NCI-H2196 treated with DMSO at 0.1 percent for 48 hours (cell line): Measurements from ENCODE around the gene YWHAH.

Experiments used
- DNase-seq: peaks from one replicate; lab custom pipeline; 2025; ENCODE audit not compliant: unreplicated experiment; lab: John Stamatoyannopoulos, UW

YWHAH gene

DNA sequence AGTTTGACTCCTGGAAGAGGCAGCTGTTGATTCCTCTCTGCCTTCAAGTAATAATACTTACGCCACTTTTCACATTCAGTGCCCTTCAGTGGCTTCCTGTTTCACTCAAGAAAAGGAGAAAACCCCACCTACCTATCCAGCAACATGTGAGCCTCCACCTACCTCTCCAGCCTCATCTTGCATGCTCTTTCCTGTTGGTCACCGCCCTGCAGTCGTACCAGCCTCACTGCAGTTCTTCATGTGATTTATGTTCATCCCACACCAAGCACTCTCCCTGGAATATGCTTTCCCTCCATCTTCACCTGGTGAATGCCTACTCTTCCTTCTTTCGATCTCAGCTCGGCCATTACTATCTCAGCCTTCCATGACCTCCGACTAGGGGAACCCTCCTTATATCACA is 21.8 kb upstream of the YWHAH start:
- no peak for DNase-seq

DNA sequence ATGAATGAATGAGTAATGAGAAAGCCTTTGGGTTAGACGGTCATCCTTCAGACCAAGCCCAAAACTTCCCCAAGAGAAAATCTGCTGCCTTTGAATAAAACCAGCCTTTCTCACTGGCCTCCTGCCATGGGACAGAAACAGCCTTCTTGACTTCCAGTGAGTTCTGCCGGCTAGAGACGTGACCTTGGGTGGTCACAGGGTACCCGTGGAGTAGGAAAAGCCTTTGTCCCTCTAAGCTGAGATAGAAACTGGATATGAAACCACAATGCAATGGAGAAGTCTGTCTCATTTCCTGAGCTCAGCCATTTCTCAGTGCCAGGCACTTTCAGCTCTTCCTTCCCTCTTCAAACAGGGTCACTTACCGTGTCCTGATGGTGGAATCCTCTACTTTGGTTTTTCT is 21.2 kb upstream of the YWHAH start:
- DNase-seq: no peak

DNA sequence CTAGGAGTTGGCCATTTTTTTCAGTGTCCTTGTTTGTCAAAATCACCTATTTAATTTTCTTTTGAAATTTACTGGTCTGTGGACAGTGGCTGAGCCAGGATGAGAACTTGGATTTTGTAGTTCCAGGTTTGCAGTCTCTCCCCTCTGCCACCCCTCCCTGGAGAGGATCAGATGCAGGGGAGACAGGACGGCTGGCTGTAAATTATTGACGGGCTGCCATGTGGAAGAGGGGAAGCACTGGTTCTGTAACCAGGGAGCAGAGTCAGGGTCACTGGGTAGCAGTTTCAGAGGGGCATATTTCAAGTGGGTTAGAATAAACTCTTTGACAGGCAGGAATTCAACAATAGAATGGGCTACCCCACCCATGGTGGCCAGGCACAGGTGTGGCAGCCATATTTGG is 20.6 kb upstream of the YWHAH start:
- DNase-seq: no peak

DNA sequence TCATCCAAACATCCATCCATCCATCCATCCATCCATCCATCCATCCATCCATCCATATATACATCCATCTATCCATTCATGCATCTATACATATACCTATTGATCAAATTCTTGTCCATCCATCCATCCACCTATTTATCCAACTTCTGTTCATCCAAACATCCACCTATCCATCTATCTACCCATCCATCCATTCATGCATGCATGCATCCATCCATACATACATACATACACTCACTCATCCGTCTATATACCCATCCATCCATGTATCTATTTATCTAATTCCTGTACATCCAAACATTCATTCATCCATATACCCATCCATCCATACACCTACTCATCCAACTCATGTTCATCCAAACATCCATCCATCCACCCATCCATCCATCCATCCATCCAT is 19.3 kb upstream of the YWHAH start:
- DNase-seq: no peak

DNA sequence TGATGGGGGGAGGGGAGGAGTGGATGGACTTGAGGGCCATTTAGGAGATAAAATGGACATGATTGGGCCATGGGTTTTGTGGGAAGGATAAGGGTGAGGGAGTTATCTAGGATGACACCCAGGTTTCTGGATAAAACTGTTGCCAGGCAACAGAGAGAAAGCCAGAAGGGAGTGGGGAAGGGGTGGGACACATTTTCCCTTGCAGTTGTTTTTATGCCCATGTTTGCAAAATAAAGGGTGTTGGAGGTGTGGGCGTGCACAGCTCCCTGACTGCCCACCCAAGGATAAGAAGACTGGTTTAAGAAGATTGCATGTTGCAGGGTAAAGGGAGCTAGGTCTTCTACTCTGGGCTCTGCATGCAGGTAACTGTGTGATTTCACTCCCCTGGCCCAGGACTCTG is 18.3 kb upstream of the YWHAH start:
- no peak for DNase-seq

DNA sequence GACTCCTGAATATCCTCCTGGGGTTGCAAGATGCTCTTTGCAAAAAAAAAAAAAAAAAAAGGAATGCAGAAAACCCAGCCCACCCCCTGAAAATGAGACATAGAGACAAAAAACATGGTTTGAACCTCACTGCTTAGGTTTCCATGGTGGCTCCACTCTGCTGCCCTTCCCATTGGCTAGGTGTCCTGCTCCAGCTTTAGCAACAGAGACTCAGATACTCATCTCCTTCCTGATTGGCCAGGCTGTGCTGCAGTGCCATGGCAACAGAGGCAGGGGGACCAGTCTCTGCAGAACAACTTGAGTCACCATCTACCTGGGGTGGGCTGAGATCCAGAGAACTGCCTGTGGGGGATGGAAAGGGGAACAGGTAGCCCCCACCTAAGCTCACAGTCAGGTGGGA is 17.4 kb upstream of the YWHAH start:
- DNase-seq: no peak

DNA sequence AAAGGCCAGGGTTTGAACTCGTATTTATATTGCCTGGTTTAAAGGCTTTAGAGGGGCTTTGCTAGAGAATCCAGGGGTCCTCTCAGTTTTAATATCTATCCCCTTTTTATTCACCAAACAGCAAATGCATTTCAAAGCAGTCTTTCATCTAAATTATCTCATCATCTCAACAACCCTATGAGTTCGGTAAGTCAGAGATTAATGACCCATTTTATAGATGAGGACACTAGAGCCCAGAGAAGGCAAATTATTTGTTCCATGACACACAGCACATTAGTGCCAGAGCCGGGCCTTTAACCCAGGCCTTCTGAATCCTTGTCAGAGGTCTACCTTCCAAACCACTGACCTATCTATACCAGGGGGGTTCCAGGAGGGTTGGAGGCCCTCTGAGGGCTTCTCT is 16.8 kb upstream of the YWHAH start:
- no peak for DNase-seq

DNA sequence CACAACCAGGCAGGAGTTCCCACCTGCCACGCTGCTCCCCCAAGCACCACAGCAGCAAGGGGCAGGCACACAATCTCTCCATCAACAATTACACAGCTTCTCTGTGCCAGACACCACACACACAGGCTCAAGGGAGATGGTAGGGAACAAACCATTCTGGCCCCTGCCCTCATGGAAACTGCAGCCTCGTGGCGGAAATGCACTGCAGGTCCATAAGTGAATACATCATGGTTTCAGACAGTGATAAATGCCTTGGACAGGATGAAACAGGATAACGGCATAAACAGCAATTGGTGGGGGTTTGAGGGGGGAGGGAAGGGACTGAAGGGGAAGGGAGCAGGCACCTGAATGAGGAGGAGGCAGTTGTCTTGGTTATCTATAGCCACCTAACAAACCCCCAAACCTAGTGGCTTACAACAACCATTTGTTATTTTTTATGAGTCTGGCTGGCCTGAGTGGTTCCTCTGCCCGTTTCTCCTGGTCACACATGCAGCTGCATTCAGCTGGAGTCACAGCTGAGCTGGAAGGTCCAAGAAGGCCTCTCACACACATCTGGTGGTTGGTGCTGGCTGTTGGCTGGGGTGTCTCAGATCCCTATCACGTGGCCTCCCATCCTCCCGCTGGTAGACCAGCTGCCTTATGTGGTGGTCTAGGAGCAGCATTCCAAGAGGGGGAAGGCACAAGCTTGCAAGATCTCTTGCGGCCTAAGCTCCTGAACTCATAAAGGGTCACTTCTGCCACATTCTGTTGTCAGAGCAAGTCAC is 15.0 kb upstream of the YWHAH start:
- no peak for DNase-seq

DNA sequence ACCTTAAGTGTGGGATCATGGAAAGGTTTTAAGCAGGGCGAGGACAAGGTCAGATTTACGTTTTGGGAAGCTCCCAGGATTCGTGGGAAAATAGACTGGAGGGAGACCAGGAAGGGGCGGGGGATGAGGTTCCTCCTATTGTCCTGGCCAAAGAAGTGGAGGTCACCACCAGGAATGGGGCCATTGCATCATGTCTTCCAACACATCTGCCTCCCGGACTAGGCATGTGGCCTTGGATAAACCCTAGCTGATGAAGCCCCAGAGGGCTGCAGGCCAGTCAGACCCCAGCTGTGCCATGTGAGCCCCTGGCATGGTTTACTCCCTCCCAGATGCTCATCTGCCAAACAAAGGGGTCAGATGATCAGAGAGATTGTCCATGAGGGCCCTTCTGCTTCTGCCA is 11.5 kb upstream of the YWHAH start:
- no peak for DNase-seq

DNA sequence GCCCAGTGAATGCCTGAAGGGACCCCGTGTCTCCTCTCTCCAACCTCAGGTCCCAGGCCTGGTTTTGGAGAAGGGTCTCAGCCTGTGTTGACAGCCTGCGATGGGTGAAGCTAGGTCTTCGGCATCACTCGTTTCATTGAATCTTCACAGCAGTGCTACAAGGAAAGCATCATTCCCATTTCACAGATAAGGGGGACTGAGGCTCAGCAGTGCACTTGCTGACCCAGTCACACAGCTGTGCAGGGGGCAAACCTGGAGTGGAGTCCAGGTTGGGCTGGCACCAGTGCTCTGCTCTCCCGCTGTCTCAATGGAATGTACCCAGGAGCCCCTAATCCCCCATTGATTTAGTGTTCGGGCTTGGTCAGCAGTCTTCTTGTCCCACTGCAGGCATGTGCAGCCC is 10.9 kb upstream of the YWHAH start:
- no peak for DNase-seq

DNA sequence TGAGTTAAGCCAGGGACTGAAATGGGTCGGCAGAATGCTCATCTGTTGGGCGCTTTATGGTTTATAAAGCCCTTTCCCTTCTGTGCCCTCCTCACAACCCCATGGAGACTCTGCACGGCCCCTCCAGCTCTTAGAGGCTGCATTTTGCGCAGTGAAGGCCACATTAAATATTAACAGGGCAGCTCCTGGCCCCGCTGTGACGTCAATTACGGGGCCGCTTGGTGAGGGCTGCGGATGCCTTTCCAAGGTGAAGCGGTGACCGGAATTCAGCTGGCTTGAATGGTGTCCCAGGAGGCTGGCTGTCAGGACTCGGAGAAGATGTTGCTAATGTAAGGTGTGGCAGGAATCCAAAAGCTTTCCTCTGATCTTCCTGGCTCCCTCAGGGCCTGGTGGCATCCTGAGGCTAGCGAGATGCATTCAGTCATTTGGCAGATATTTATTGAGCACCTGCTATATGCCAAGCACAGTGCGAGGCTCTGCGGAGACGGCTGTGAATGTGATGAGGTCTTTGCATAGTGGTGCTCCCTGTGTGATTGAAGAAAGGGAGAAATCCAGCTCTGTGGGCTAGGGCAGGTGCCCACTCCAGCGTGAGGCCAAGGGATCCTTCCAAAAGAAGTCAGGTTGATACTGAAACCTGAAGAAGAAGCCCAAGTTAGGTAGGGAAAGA is 10.4 kb upstream of the YWHAH start:
- DNase-seq: no peak

DNA sequence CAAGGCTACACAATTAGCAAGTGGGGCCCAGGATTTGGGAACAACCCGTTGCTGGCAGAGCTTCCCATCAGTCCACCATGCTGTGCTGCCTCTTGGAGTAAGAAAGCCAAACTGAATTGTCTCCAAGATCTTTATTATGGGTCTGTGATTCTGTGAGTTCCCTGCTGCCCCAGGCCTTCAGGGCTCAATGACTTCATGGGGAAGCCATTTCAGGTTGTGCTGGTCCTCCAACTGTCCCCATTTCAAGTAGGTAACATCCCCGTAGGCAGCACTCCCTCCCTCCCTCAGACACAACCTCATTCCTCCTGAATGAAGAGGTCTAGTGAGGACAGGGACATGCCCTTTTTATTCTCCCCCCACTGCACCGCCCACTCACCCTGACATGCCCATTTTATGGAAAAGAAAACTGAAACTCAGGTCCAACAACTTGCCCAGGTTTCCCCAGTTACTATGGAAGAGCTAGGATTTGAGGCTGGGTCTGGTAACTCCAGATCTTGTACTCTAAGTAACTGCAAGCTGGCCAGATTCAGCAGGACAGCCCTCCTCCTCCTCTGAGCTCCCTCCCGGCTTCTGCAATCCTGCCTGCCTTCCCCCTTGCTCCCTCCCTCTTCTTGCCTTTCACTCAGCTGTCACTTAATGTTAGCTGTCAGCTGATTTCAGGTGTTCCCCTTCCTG is 8.2 kb upstream of the YWHAH start:
- DNase-seq: no peak

DNA sequence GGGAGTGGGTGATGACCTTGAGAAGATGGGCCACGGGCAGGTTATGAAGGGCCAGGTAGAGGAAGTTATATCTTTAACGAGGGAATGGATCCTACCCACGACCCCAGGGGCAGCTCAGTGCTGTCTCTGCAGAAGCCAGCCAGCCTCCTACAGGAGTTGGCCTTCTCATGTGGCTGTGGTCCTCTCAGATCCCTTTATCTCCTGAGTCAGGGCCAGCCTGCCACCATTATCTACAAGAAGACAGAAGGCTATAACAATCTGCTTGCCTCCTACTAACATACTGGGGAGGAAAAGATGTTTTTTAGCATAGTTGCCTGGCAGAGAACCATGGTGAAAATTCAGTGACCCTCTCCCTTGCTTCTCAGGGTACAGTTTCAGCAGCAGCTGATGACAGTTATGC is 7.0 kb upstream of the YWHAH start:
- DNase-seq: no peak

DNA sequence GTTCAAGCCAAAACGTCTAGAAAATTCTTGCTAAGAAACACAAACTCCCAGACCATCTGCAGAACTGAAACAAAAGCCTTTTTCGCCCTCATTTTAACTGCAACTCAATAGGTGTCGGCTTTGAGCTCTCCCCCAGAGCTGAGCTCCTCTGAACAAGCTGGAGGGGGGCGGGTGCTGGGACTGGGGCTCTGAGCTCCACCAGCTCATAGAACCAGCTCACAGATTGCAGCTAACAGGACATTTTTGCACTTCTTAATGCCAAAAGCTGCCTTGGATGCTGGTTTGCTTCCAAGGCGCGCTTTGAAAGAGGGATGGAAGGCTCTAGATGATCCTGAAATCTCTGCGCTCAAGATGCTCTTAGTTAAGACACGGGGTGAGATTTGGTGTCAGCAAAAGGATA is 6.0 kb upstream of the YWHAH start:
- no peak for DNase-seq

DNA sequence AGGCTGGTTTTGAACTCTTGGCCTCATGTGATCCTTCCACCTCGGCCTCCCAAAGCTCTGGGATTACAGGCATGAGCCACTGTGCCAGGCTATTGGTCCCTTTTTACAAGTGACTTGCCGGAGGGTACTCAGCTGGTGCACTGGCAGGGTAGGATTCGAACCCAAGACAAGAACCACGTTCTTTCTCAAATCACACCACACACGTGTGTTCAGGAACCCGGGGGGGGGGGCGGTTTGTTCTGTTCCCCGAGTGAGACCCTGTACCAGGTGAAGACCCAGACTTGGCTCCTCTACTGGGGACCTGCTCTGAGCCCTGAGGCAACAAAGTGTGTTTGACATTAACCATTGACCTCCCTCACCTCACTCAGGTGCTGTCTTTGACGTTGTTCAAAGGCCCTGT is 3.8 kb upstream of the YWHAH start:
- DNase-seq: no peak

DNA sequence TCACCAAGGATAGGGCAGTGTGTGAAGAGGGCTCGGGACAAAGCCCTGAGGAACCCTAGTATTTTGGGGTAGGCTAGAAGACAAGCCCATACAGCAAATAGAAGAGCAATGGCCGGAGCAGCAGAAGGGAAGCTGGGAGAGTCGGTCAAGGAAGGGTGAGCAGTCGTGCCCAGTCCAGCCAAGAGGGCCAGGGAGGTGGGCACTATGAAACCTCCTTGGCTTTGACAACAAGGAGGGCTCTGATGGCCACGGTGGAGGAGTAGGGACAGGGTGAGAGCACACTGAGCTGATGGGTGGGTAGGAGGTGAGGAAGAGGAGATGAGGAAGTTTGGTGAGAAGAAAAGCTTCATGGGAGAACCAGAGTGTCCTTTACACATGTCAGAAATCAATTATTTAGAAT is 2.2 kb upstream of the YWHAH start:
- DNase-seq: no peak

DNA sequence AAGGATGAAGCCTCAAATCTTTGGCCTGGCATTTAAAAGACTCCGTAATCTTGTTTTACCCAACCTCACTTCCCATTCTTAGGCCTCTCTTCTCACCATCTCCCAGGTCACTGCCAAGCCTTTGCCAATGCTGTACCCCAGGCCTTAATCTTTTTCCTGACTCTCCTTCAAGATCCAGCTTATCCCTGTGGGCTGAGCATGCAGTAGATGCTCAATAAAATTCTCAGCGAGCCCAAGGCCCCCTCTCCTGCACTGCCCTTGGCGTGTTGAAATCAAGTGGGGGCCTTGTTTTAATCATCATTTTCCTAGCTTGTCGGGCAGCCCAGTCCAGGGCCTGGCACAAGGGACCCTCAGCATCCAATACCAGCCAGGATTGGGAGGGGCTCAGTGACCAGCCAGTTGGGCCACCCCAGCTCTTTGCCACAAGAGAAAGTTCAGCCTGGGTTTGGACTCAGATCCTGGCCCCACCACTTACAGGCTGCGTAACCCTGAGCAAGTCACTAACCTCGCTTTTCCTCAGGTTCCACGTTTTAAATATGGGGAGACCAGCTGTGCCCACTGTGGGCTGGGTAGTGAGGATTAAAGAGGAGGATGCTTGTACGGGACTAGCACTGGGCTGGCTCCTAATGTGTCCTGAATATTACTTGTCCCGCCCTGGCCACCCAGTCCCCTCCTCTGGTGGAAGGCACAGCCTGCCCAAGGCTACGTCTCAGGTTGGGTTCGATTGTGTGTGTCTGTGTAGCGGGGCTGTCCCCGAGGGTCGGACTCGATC is 943 bp upstream of the YWHAH start:
- DNase-seq: no peak

DNA sequence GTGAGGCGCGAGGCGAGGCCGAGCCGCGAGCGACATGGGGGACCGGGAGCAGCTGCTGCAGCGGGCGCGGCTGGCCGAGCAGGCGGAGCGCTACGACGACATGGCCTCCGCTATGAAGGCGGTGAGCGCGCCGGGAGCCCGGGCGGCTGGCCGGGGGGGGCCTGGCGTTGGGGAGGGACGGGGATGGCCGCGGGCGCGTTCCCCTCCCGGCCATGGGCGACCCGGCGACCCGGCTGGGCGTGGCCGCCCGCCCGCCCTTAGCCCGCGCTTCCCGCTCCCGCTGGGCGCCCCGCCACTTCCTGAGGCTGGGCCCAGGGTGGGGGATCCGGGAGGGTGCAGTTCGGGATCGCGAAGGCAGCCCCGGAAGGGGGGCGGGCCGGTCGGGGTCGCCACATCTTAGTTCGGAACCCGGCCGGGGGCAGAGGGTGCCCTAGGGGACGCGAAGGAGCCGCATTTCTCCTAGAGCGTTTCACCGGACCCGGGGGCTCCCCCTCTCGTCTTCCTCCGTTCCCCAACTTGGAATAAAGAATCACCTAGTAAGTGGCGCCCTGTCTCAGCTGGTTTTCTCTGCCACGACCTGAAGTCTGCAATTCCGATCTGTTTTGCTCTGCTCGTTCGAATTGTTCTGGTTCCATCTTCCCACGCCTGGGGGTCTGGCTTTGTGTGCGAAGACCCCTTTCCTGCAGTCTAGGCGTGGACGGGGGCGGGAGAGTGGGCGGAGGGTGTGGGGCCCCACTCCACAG is 536 bp downstream of the YWHAH start:
- DNase-seq: no peak

DNA sequence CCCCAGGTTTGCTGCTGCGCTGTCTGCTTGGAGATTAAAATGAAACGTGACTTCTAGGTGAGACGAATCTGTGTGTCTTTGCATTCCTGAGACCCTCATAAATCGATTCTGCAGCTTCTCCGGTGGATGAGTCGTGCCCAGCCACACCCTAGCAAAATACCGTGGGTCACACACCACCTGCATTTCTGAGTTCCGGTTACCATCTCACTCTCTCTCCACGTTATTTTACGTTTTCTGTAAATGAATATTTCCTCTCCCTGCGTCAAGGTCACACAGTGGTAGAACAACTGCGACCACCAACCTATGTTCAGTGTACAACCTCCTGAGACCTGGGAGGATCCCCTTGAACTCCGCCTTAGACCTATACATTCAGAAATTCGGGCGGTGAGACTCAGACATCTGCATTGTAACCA is 1.1 kb downstream of the YWHAH start:
- DNase-seq: no peak

DNA sequence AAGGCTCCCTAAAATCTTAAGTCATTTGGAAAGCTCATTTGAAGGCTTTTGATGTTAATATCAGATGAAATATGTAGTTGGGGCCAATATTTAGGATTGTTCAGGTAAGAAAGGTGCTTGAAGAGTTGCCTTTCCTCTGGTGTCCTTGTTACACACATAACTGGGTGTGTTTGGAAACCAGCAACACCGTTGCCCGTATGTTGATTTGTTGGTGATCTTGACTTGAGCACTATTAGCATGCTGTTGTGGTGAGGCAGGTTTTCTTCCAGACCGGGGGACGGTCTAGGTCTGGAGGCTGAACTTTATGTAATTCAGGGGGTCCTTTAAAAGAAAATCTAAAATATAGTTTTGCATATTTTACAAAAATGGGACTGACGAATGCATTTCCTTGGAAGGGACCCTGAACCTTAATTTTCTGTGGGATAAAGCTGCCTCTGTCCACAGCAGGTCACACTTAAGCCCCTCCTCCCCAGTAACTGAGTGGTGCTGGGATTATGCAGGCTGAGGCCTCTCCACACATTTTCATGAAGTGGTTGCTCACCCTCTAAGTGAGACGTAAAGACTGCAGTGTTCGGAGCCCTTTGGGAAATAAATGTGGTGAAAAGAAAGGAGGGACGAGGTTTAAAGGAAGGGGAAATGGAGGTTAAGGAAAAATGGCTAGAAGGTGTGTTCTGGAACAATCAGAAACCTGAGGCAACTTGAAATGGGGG is 1.8 kb downstream of the YWHAH start:
- DNase-seq: no peak
